SK-N-MC (cell line): ENCODE results near the gene GREB1.

Source experiments
- EZH2 ChIP-seq: fragments of 200-600 bp; sonication (generic); IDR thresholded peaks from one replicate; pipeline ENCODE4 v1.6.1; 2017; ENCODE audit warnings: antibody characterized with exemption
- FOXP2 ChIP-seq: optimal IDR thresholded peaks from 2 replicates; pipeline ENCODE3; 2011; ENCODE audit warnings: mild to moderate bottlenecking, moderate library complexity; ENCODE audit not compliant: insufficient read depth; ENCODE audit errors: extremely low read length, control extremely low read depth
- POLR2AphosphoS5 ChIP-seq: IDR thresholded peaks from 2 replicates; pipeline ENCODE4 v1.6.1; 2012; ENCODE audit warnings: mild to moderate bottlenecking, low read depth, low read length, borderline replicate concordance

DNA sequence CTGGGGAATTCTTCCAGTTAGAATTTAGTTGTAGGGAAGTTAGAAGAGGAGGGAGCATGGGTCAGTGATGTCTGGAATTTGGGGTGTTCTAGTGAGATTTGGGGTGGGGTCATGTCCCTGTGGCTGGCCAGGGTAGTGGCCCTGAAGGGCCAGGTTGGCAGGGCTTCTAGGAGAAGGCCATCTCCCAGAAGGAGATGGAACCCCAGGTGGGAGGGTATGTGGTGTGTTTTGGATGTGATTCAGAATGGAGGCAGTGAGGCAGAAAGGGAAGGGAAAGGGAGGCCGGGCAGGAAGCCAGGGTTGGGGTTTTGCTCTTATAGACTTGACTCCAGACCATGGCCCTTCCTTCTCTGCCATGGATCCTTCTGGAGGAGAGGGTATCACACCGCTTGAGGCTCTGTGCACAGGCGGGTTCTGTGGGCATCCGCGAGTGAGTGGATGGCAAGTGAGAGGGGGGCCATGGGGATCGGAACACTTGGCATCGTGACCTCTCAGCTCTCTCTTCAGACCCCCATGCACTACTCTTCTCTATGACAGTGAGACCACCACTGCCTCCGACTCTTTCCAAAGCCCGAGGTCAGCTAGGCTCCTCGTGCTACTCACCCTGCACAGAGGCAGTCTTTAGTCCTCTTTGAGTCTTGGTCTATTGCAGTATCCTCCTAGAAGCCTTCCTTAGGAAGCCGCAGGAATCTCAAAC lies 7.3 kb downstream of the GREB1 start:
- TF ChIP-seq EZH2, result no peak
- no peak for TF ChIP-seq POLR2AphosphoS5
- no peak for TF ChIP-seq FOXP2
